Thoracic aorta (tissue), 2 donors: ENCODE results near the gene ZDHHC3. TPM values are rescaled to one million over a fixed set of nuclear protein-coding genes. Genes with fewer than 3 reads are reported as not detected.

ENCODE experiments used
- ATAC-seq: fragments of 150-250 bp; one replicate; pipeline ENCODE4 v1.8.0; 2017; ENCODE audit warnings: low read depth; ENCODE audit not compliant: insufficient number of reproducible peaks, low FRiP score
- DNase-seq: peaks from one replicate; pipeline ENCODE4 v3.0.0-alpha.2; 2020; ENCODE audit warnings: low spot score
- H3K27ac ChIP-seq, 2 donors: fragments of 200-600 bp; sonication (generic); 1 replicate in 1 of 2; 2 replicates in 1 of 2; pipeline ENCODE4 v1.5.1; 2016; ENCODE audit warnings: mild to moderate bottlenecking in 2 of 2, moderate library complexity in 2 of 2
- H3K27me3 ChIP-seq: fragments of 200-600 bp; sonication (generic); replicated peaks from 2 replicates; pipeline ENCODE4 v1.6.0; 2016; ENCODE audit warnings: mild to moderate bottlenecking; ENCODE audit not compliant: insufficient read depth
- H3K36me3 ChIP-seq: fragments of 200-600 bp; sonication (generic); one replicate; pipeline ENCODE4 v1.5.1; 2016
- H3K4me1 ChIP-seq, 2 donors: fragments of 200-600 bp; sonication (generic); 1 replicate in 1 of 2; 2 replicates in 1 of 2; pipeline versions ENCODE4 v1.5.1 to v1.6.0; 2016; ENCODE audit warnings: low read depth in 2 of 2, mild to moderate bottlenecking in 1 of 2; ENCODE audit not compliant: control insufficient read depth in 1 of 2
- H3K4me3 ChIP-seq: fragments of 200-600 bp; sonication (generic); 2 replicates; pipeline ENCODE4 v1.5.1; 2016; ENCODE audit warnings: mild to moderate bottlenecking
- H3K9me3 ChIP-seq: fragments of 200-600 bp; sonication (generic); 2 replicates; pipeline ENCODE4 v1.5.1; 2016
- CTCF ChIP-seq: fragments of 200-600 bp; sonication (generic); IDR thresholded peaks from one replicate; pipeline ENCODE4 v1.5.1; 2019; ENCODE audit warnings: antibody characterized with exemption
- total RNA-seq, 2 donors: library from RNA; depleted of rRNA; stranded (reverse); fragments of >200 nt; gene quantifications; one replicate each; pipeline versions ENCODE4 v1.1.0 to v1.2.3, GENCODE V29; 2016

ZDHHC3 gene
- total RNA-seq, 2 donors from 2014 or later: 70.8 to 72.3 TPM

- ATAC-seq (no peak), DNase-seq (no peak)
- H3K36me3 ChIP-seq: peaks cover 30% of the 10 kb centered on the region
Measured at GRCh38 chr3:44942202-44942921, 33.6 kb downstream of the ZDHHC3 start.

DNA sequence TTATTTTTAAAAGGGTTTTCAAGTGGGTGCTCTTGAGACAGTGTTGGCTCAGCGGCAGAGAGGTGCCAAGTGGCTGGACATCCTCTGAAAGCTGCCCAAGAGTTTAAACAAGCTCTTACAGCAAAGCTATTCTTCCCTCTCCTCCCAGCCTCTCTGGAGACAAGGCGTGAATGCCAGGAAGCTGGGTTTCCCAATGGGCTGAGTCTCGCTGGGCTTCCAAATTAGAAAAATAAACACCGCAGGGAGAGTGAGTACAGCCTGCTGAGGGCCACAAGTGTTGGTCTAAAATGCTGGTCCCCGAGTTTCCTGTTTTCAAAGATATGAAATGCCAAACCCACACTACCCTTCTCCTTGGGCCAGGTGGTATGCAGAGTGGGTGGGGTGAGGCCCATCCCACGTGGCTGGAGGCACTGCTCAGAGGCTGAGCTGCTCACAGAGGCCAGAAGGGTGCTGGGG, 36.4 kb downstream of the ZDHHC3 start:
- H3K27me3 ChIP-seq: no peaks in the 10 kb centered on the region
- DNase-seq (no peak), ATAC-seq (no peak)
- H3K27ac ChIP-seq: no peak overlapping the region
- H3K4me1 ChIP-seq: peaks cover 0 to 4% of the 10 kb centered on the region in 2 donors
- TF ChIP-seq CTCF: no peak
- no peak overlapping the region for H3K4me3 ChIP-seq
- no peaks in the 10 kb centered on the region for H3K9me3 ChIP-seq
- H3K36me3 ChIP-seq: peaks cover 33% of the 10 kb centered on the region

More at GRCh38 chr3:44942202-44942921, 33.6 kb downstream of the ZDHHC3 start:
- H3K27ac ChIP-seq: no peak overlapping the region
- peaks cover 0 to 4% of the 10 kb centered on the region in 2 donors for H3K4me1 ChIP-seq
- H3K9me3 ChIP-seq: no peaks in the 10 kb centered on the region
- H3K27me3 ChIP-seq: no peaks in the 10 kb centered on the region
- no peak overlapping the region for H3K4me3 ChIP-seq
- TF ChIP-seq CTCF: no peak

DNA sequence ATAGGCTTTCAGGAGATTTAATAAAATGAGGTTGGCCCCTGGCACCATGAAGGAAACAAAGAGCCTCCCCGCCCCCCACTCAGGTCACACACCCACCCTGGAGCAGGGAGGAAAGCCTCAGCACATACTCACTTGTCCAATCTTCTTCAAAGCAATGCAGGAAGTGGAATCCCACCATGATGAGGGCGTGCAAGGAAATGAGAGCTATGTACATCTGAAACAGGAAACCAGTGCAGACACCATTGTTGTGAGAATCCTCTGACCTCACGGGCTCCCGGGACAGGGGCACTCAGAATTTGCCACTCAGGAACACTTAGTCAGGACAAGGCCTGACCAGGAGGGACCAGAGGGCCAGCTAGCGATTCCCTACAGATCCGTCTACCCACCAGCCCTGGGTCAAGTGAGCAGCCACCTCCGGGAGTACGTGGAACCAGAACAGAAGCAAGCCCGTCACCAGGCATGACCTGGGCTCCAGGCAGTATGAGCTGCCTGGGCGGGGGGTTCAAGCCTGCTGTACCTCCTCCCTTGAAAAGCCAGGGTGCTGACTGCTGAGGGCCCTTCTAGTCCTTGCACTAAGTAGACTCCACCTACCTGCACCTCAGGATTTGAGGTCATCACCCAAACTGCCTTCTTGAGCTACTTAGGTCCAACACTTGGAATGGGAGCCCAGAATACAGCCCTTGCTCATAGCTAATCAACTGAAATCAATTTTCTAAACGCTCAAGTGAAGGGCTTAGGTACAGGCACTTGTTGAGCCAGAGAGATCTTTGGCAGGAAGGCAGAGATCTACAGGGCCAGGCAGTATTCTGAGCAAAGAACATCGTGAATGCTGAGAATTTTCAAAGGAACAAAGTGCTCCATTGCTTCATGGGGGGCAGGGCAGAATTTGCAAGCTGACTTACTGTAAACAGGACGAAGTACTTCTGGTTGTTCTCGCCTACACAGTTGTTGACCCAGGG, 42.7 kb downstream of the ZDHHC3 start:
- Histone ChIP-seq H3K9me3 (no peaks in the 10 kb centered on the region), H3K27me3 (no peaks in the 10 kb centered on the region), H3K27ac (no peak overlapping the region), H3K4me3 (no peak overlapping the region), H3K4me1 (no peaks in the 10 kb centered on the region), H3K36me3 (peaks cover 26% of the 10 kb centered on the region)
- DNase-seq (no peak), ATAC-seq (no peak)
- TF ChIP-seq CTCF: no peak

- H3K4me3 ChIP-seq: no peak overlapping the region
- peaks cover 28% of the 10 kb centered on the region for H3K36me3 ChIP-seq
- no peak overlapping the region for H3K27ac ChIP-seq
- TF ChIP-seq CTCF: no peak
- H3K4me1 ChIP-seq: no peaks in the 10 kb centered on the region
- DNase-seq: no peak
- no peak for ATAC-seq
- no peaks in the 10 kb centered on the region for H3K27me3 ChIP-seq
- H3K9me3 ChIP-seq: no peaks in the 10 kb centered on the region
Measured at GRCh38 chr3:44932271-44932670, 43.7 kb downstream of the ZDHHC3 start.

DNA sequence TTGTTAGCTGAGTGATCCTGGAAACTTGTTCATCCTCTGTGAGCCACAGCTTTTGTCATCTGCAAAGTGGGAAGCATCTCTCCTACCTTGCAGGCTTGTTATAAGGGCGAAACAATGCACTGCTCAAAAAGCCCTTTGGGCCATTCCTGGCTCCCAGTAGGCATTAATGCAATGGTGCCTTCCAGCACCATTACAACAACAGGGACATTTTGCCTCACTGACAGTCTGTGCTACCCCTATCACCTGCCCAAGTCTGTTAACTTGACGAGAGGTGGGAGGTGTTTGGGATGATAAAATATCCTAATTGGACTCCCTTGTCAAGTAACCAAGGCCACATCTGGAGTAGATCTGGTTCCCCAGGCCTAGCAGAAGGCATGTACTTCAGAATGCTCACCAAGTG, 44.2 kb downstream of the ZDHHC3 start:
- H3K4me1 ChIP-seq: no peaks in the 10 kb centered on the region
- no peaks in the 10 kb centered on the region for H3K27me3 ChIP-seq
- no peak overlapping the region for H3K4me3 ChIP-seq
- H3K9me3 ChIP-seq: no peaks in the 10 kb centered on the region
- H3K27ac ChIP-seq: no peak overlapping the region
- no peak for DNase-seq
- ATAC-seq: no peak
- TF ChIP-seq CTCF: no peak
- peaks cover 27% of the 10 kb centered on the region for H3K36me3 ChIP-seq
